Hematopoietic multipotent progenitor cell treated with erythropoietin and hydrocortisone succinate and interleukin-3 and kit ligand, for 4 days (in vitro differentiated cells): ENCODE data around the gene PLRG1.

Source experiments
- DNase-seq: peaks from one replicate; pipeline ENCODE4 v3.0.0-alpha.2; 2015

PLRG1 gene

GRCh38 chr4:154573190-154573870 lies 23.1 kb upstream of the PLRG1 start:
- no peak for DNase-seq

GRCh38 chr4:154569584-154569983 lies 19.4 kb upstream of the PLRG1 start:
- no peak for DNase-seq

- no peak for DNase-seq
Measured at GRCh38 chr4:154569028-154569427, 18.8 kb upstream of the PLRG1 start.

GRCh38 chr4:154566639-154567204 lies 16.5 kb upstream of the PLRG1 start:
- no peak for DNase-seq

- DNase-seq: no peak
Measured at GRCh38 chr4:154565704-154566103, 15.5 kb upstream of the PLRG1 start.

- DNase-seq: no peak
Measured at GRCh38 chr4:154564311-154564710, 14.1 kb upstream of the PLRG1 start.

GRCh38 chr4:154562697-154563254 lies 12.6 kb upstream of the PLRG1 start, which contains the start of gene FGB:
FGB (plus strand) TSS chr4:154563011; CDS start chr4:154563019, 8 bp downstream.
- no peak for DNase-seq

- no peak for DNase-seq
Measured at GRCh38 chr4:154560824-154561231, 10.6 kb upstream of the PLRG1 start.

- DNase-seq: no peak
Measured at GRCh38 chr4:154560419-154560801, 10.2 kb upstream of the PLRG1 start.

GRCh38 chr4:154559494-154560418 lies 9.6 kb upstream of the PLRG1 start:
- DNase-seq: peak; percentile 76

GRCh38 chr4:154559141-154559493 lies 8.9 kb upstream of the PLRG1 start:
- DNase-seq: no peak

GRCh38 chr4:154551872-154552686 lies 1.9 kb upstream of the PLRG1 start:
- DNase-seq: peak; percentile 90

GRCh38 chr4:154545689-154546088 lies 4.5 kb downstream of the PLRG1 start:
- DNase-seq: no peak

GRCh38 chr4:154542271-154542879 lies 7.8 kb downstream of the PLRG1 start:
- DNase-seq: no peak

GRCh38 chr4:154534296-154534695 lies 15.9 kb downstream of the PLRG1 start:
- DNase-seq: no peak

- DNase-seq: no peak
Measured at GRCh38 chr4:154529728-154530519, 20.3 kb downstream of the PLRG1 start.

GRCh38 chr4:154528869-154529268 lies 21.3 kb downstream of the PLRG1 start:
- no peak for DNase-seq

- DNase-seq: no peak
Measured at GRCh38 chr4:154527308-154527707, 22.9 kb downstream of the PLRG1 start.

- no peak for DNase-seq
Measured at GRCh38 chr4:154526151-154526550, 24.0 kb downstream of the PLRG1 start.

GRCh38 chr4:154521607-154522006 lies 28.6 kb downstream of the PLRG1 start:
- DNase-seq: no peak

GRCh38 chr4:154519214-154519613 lies 31.0 kb downstream of the PLRG1 start:
- no peak for DNase-seq
